ENCODE results near the gene HCFC2.

Gene HCFC2

DNA sequence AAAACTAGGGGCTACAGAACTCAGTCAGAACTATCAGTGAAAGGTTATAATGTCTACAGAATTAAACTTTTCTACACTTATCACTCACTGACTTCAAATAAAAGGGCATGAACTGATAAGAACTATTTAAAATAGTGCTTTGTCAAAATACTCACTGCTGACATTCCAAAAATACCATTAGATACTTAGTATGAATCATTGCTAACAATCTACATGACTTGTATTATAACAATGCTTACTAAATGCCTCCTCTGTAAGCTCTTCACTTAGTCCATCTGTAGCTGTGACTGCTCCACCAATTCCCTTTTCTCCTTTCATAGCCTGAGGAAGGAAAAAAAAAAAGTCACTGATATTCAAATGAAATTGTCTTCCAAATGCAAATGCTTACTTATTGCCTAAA lies 56.7 kb downstream of the HCFC2 start:
- DNase-seq (ENCODE audit: low read depth in 3 of 3): no peak

DNA sequence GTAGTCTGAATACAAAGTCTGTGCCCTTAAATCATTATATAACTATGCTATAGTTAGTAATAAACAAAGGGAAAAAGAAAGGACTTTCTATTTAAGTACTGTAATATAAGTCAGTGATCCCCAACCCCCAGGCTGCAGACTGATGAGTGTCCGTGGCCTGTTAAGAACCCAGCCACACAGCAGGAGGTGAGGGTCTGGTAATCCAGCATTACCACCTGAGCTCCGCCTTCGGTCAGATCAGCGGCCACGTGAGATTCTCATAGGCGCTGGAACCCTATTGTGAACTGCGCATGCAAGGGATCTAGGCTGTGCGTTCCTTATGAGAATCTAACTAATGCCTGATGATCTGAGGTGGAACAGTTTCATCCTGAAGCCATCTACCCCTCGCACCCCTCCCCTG lies 58.0 kb downstream of the HCFC2 start:
- DNase-seq (ENCODE audit: low read depth in 3 of 3): no peak

DNA sequence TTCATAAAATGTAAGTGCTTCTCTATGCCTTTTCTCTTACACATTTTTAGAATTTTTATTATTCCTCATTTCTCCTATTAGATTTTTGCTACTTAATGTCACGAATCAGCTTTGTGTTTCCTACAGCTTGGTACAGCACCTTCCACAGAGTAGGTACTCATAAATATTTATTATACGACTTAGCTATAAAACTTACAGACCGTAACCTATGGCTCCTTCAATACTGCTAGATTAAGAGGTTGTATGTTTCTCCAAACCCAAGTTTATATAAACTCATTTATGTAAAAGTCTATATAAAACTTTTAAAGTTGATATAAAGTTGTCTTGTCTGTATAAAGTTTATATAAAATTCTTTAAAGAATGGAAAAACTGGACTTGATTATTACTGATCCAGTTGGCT lies 62.2 kb downstream of the HCFC2 start:
- no peak for DNase-seq (ENCODE audit: low read depth in 3 of 3)

DNA sequence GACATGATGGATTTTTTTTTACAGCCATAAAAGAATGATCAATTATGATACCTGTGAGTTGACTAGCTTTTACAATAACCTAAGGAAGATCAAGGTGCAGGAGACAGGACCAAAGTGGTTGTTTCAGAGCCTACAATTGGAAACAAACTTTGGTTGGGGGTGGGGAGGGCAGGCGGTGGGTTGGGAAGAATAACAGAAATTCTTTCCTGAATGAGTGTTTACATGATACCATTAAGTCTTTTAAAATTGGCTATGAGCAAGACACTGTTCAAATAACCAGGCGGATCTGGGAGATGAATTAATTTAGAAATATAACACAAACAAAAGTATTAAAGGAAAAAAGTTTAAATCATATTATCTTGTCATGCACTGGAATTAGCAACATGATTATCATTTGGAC lies 66.4 kb downstream of the HCFC2 start:
- DNase-seq (ENCODE audit: low read depth in 3 of 3): no peak

DNA sequence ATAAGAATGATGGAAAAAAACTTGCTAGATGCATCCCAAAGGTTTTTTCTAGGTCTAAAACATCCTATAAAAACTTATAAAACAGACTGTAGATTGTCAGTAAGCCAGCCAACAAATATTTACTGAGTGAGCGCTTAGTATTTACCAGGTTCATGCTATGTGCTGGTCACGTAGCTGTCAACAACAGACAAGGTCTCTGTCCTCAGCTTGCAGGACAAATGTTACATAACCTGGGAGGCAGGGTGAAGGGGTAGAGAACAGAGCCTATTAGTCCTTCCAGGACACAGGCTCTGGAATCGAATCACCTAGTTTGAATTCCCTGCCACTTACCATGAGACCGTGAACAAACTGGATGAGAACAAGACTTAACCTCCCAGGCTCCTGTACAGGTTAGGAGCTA lies 67.3 kb downstream of the HCFC2 start:
- no peak for DNase-seq (ENCODE audit: low read depth in 3 of 3)

DNA sequence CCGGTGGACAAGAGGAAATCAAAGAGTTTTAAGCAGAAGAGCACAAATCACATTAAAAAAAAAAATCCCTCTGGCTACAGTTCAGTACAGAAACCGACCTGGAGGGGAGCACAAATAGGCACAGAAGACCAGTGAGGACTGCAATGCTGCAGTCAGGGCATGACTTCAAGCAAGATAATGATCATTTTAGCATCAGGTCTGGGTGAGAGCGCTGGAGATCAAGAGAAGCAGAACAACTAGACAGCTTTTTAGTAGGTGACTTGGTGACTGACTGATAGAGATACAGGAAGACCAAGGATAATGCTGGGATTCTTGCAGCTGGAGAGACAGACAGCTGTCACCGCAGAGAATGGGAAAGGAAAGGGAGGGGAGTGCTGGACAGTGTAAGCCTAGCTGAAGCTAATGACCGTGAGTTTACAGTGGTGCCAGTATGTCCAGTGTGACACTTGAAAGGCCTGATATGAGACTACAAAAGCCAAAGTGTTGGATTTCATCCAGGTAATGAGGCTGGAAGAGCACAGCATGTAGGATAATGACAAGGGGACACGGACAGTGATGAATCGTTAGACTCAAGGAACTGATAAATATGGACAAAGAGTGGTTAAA lies 68.1 kb downstream of the HCFC2 start:
- no peak for DNase-seq (ENCODE audit: low read depth in 3 of 3)

DNA sequence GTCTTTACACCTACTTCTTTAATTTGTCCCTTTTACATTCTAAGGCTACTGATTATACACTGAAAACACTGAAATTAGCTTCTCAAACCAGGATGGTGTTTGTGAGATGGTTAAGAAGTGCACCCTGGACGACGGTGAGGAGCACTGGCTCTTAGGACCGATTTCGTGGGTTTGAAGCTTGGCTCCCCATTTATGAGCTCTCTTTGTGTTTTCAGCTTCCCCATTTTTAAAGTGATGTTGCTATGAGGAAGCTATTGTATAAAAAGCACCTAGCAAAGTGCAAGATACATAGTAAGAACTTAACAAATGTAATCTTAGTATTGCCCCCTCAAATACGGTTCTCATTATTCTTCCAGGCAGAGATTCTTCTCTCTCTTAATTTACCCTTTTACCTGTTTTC lies 69.0 kb downstream of the HCFC2 start:
- no peak for DNase-seq (ENCODE audit: low read depth in 3 of 3)

DNA sequence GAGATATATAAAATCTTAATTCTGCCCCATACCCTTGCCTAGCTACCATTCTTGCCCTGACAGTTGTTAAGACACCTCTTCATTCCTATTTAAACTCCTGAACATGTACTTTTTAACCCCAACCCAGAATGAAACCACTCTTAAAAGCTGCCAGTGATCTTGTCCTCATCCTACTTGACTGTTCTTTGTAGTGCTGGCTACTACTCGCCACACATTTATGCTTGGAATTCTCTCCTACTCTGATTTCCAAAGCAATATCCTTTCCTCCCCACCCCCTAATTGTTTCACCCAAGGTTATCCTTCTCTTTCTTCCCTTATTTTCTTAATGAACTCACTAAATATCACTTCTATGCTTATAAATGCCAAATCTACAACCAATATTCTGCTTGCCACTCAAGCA lies 69.5 kb downstream of the HCFC2 start:
- DNase-seq (ENCODE audit: low read depth in 3 of 3): no peak

DNA sequence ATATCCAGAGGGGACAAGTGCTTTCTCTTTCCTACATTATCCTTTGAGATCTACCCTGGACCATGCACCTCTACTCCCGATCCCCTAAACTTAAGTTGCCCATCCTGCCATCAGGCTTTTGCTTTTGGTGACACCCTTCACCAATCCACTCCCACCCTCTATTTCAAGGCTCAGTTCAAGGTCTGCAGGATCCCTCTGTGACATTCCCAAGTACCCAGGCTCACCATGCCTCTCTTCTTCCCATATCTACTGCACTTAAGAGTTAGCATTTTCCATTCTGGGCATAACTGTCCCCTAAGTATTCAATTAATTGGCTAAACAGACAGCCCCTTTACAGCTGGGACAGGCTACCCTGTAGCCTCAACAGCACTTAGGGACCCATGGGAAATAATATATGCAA lies 70.6 kb downstream of the HCFC2 start:
- DNase-seq (ENCODE audit: low read depth in 3 of 3): no peak

DNA sequence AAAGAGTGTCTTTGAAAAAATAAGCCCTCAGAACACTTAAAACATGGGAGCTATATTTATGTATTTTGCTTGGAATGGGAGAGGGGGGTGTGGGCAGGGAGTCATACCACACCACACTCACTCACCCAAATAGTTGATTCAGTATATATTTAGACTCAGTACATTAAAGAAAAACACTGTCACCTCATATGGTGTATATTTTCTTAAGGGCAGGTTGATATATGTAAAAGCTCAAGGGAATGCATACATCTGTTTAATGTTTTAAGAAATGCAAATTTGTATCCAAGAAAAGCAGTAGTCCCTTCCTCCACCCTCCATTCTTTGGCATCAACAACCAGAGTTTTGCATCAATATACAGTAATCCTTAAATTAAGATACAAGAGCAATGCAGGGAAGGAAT lies 72.2 kb downstream of the HCFC2 start:
- no peak for DNase-seq (ENCODE audit: low read depth in 3 of 3)

DNA sequence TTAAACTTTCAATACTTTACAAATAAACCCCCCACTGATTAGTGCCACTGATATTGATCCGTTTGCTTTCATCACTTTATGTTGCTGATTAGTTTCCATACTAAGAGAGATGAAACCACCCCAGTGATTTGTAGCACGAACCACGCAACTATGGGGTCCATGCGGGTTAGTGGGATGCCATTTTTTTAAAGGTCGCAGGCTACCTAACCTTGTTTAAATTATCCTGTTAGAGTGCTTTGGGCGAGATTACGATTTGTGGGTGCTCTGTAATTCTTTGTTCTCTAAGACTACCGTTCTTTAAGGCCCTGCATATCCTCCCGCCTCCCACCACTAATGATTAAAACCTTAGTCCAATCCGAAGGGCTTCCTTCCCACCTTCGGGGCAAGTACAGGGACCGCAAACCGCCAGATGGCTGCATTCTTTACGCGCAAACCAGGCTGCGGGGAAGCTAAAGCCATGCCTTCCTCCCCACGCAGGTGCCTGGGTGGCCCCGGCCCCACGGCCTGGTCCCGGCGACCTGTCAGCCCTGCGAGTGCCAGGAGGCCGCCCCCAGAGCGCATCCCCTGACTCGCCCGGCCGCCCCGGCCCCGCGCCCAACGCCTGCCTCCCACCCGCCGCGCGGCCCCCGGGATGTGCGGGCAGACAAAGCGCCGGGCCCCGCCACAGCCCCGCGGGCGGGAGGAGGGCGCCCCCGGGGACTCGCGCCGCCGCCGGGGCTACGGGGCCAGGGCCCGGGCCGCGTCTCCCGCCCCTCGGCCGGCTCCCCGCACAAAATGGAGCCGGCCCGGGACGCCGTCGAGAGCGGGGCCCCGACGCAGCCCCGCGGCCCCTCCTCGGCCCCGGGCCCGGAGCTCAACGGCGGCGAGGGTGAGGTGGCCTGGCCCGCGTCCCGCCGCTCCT lies 72.9 kb downstream of the HCFC2 start:
- peak; percentile 6 to 27 (median 19) for DNase-seq (ENCODE audit: low read depth in 3 of 3)

DNA sequence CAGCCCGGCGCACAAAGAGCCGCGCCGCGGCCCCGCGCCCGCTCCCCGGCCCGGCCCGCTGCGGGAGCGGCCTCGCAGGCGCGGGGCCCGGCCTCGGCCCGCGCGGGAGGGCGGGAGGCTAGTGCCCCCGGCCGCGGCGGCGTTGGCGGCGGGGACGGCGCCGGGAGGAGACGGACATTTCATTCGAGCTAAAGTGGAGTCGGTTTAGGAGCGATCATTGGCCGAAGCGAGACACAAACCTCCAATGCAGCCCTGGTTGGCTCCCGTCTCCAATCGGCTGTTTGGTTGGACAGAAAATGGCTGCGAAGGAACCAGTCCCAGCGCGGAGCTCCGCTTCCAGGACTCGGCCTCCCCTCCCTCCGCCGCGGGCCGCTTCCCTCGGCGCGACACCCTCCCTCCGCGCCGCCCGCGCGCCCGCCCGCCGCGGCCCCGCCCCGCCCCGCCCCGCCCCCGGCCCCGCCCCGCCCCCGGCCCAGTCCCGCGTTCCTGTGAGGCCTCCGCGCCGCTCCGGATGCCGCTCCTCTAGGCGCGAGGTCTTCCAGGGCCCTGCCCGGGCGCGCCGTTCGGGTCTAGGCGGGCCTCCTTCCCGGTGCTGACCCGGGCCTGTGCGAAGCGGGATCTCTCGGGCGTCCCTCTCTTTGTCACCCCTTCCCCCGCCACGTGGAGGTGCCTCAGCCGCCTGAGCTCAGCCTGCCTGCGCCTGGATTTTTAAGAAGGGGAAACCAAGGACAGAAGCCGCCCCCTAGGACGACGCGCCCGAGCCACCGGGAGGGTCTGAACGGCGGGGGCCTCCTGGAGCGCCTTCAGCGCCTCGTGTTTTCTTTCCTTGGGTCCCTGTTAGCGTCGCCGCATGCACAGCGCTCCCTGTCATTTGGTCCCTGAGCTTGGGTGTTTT lies 73.8 kb downstream of the HCFC2 start, which contains the start of gene NFYB:
NFYB (minus strand) TSS at position 309 of the 895 bp plus-strand sequence. CDS start 2,757 bp downstream, outside the sequence.
- DNase-seq (ENCODE audit: low read depth in 3 of 3): peak; percentile 80 to 88 (median 85)

DNA sequence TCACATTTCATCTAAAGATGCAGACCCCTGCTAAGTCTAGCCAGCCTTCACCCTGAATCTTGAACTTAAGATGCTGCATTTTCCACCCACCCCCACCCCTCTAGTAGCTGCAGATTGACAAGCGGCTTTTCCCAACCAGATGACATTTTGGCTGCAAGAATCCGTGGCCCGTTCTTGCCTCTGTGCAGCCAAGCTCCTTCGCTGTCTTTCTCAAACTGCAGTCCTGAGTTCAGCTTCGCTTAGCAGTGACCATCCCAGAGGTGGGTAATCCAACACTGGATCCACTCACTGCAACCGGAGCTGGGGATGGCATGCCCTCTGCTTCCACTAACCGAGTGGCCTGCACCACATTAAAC lies 74.4 kb downstream of the HCFC2 start:
- DNase-seq (ENCODE audit: low read depth in 3 of 3): no peak

DNA sequence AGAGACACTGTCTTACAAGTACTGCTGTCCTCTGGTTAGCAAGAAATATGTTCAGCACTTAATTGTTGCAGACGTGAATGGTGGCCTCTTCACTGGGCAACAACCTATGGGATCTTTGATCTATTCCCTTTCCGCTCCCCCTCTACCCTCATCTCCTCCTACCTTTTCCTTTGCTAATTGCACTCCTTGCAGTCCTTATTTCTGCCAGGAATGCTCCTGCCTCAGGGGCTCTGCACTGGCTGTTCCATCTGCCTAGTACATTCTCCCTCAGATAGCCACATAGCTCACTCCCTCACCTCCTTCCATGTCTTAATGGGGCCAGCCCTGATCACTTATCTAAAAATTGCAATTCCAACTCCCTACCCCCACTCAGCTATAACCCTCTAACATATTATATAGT lies 78.2 kb downstream of the HCFC2 start:
- DNase-seq (ENCODE audit: low read depth in 3 of 3): no peak

DNA sequence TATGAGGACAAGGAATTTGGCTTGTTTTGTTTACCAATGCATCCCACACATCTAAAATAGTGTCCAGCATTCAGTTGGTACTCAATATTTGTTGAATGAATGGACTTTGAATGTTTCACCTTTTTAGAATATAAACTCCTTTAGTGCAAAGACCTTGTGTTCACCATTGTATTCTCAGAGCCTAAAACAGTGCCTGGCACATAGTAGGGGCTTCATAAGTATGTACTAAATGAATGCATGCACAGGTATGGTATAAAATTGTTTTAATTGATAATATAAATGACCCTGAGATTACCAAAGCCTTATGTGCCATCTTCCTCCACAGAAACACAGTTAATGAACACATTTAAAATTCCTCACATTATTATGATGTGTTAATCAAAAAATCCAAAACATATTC lies 78.7 kb downstream of the HCFC2 start:
- no peak for DNase-seq (ENCODE audit: low read depth in 3 of 3)

DNA sequence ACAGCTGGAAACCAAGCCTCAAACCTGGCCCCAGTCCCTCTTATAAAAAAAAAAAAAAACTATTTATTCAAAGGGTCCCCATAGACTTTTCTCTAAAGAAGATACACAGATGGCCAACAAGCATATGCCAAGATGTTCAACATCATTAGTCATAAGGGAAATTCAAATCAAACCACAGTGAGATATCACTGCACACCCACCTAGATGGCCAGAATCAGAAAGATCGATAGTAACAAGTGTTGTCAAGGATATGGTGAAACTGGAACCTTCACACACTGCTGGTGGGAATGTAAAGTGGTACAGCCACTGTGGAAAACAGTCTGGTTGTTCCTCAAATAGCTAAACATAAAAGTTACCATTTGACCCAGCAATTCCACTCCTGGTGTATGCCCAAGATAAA lies 79.6 kb downstream of the HCFC2 start:
- no peak for DNase-seq (ENCODE audit: low read depth in 3 of 3)

DNA sequence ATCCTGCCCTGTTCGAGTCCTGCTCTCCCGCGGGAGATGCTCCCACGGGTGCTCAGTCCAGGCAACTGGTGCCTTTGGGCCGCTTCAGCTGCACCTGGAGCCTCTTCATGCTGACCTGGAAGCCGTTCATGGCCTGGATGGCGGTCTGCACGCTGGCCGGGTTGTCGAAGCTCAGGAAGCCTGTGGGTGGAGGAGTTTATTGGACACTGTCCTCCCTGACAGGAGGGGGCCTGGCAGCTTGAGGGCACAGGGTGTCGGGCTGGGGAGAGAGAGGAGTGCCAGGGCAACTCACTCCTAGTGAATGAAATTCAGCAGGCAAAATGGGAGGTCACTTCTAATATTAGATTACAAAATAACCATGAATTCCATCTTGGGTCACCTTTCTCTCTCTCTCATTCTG lies 83.0 kb downstream of the HCFC2 start:
- DNase-seq (ENCODE audit: low read depth in 3 of 3): no peak

DNA sequence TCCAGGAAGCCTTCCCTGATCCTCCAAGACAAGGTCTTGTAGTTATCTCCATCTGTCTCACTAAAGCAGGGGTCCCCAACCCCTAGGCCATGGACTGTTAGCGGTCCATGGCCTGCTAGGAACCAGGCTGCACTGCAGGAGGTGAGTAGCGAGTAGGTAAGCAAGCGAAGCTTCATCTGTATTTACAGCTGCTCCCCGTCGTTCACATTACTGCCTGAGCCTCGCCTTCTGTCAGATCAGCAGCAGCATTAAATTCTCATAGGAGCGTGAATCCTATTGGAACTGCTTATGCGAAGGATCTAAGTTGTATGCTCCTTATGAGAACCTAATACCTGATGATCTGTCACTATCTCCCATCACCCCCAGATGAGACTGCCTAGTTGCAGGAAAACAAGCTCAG lies 86.1 kb downstream of the HCFC2 start:
- no peak for DNase-seq (ENCODE audit: low read depth in 3 of 3)

DNA sequence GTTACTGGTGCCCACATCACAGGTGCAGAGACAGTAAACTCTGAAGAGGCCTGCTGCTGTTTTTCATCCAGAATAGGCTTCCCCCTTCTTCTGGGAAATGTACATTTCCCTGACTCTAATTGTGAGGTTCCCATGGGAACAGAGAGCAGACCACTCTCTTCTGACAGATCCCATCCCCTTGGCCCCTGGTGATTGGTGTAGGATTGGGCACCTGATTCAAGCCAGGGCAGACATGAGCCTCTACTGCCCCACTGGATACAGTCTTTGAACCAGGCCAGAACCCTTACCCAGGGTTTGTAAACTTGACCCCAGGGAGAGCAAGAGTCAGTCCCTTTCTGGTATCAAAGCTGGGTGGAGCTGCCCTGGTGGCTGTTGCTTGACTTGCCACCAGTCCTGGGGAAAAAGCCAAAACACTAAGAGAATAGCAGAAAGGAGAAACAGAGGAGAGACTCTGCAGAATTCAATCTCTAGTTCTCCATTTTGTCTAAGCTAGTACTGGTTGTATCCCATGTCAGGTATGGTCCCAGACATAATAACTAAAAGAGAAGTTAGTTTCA lies 88.4 kb downstream of the HCFC2 start:
- no peak for DNase-seq (ENCODE audit: low read depth in 3 of 3)

DNA sequence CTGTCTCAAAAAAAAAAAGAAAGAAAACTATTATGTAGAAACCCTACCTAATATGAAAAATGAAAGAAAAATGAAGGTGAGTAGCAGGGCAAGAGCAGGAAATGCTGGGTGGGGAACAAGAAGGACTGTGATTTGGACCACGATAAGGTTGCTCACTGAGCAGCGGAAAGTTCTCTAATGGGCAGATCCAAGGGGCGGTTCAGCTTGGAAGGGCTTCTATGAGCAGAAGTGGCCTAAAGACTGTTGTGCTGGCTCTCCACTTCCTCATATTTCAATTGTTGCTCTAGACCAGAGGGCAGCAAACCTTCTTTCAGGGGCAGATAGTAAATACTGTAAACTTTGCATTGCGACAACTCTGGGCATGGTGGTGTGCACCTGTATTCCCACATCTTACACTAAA lies 90.0 kb downstream of the HCFC2 start:
- no peak for DNase-seq (ENCODE audit: low read depth in 3 of 3)

DNA sequence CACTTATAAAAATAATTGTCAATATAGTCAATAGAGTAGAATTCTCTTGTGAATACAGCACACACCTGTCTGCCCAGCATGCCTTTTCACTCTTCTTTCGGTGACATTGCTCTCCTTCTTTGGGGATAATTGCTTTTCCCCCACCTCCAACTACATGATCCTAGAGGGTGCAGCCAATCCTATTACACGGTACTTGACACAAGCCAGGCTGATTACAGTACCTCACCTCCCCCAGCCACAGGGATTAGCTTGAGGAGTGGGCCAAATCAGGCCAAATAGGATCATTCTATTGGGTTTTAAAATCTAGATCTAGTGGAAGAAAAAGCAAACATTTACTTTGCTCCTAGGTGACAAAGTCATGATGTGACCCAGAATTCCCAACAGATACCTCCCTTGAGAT lies 90.5 kb downstream of the HCFC2 start:
- no peak for DNase-seq (ENCODE audit: low read depth in 3 of 3)
